ENCODE measurements around the gene TNIK. TPM values are rescaled to one million over a fixed set of nuclear protein-coding genes. Genes with fewer than 3 reads are reported as not detected.
A peak's percentile ranks its signal among the peaks of the same experiment; 100 is the strongest.

Gene TNIK
- total and polyA plus RNA-seq, 2 donors: 6.5 to 9.0 TPM

- H3K27ac ChIP-seq (ENCODE audit: low read depth in 1 of 2, low read length in 1 of 2): no peak overlapping the region
- no peaks in the 10 kb centered on the region for H3K27me3 ChIP-seq (ENCODE audit: control insufficient read depth in 2 of 2, insufficient read depth in 1 of 2, low read length in 1 of 2)
- no peaks in the 10 kb centered on the region for H3K9me3 ChIP-seq (ENCODE audit: control insufficient read depth in 2 of 2, insufficient read depth in 1 of 2, low read length in 1 of 2)
- H3K36me3 ChIP-seq (ENCODE audit: control insufficient read depth in 2 of 2, insufficient read depth in 2 of 2, low read length in 1 of 2): no peaks in the 10 kb centered on the region
- H3K4me3 ChIP-seq (ENCODE audit: low read length in 2 of 2): no peak overlapping the region
- WGBS: 96% methylated on average over 7 of the region's 7 CpGs
- H3K4me1 ChIP-seq (ENCODE audit: control insufficient read depth in 2 of 2, insufficient read depth in 2 of 2, low read length in 2 of 2): peaks cover 7 to 9% of the 10 kb centered on the region in 2 donors
- no peak for DNase-seq (ENCODE audit: low read depth in 6 of 9, low spot score in 9 of 9)
Measured at GRCh38 chr3:171257251-171258203, 202.7 kb downstream of the TNIK start.

DNA sequence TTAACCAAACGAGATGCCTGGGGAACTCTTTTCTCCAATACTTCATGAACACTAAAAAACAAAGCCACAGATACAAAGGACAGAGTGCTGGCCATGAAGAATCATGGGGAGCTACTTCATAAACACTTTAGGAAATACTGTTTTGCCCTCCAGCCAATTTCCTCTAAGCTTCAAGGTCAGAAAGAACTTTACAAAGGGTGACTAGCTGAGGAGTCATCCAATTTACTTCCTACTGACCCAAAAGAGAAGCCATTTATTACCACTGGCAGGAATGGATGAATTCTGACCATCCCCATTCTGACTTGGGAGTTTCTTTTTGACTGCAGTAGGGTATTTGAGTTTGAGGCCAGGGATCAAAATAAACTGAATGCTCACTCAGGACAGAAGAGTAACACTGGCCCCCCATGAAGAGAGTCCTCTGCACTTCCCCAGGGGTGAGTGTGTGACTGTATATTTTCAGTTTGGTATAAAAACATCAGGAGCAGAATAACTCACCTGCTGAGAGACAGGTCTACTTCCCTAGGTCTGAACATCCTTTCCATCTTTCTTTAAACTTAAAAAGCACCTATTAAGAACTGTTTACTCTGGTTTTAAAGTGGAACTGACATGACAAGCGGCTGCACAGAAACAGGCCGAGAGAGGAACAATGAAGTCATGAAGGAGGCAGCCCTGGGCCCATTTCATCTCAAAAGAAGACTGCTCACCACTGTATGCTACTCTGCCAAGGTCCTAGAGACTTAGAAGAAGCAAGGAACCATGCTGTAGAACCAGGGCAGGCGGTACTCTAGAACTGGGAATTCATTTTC is 203.6 kb downstream of the TNIK start:
- H3K4me1 ChIP-seq (ENCODE audit: control insufficient read depth in 2 of 2, insufficient read depth in 2 of 2, low read length in 2 of 2): peaks cover 7 to 9% of the 10 kb centered on the region in 2 donors
- H3K36me3 ChIP-seq (ENCODE audit: control insufficient read depth in 2 of 2, insufficient read depth in 2 of 2, low read length in 1 of 2): no peaks in the 10 kb centered on the region
- no peaks in the 10 kb centered on the region for H3K9me3 ChIP-seq (ENCODE audit: control insufficient read depth in 2 of 2, insufficient read depth in 1 of 2, low read length in 1 of 2)
- 95% methylated on average over 4 of the region's 4 CpGs for WGBS
- no peak overlapping the region for H3K4me3 ChIP-seq (ENCODE audit: low read length in 2 of 2)
- no peaks in the 10 kb centered on the region for H3K27me3 ChIP-seq (ENCODE audit: control insufficient read depth in 2 of 2, insufficient read depth in 1 of 2, low read length in 1 of 2)
- H3K27ac ChIP-seq (ENCODE audit: low read depth in 1 of 2, low read length in 1 of 2): peak overlapping the region in 1 of 2 donors; percentile 20
- DNase-seq (ENCODE audit: low read depth in 6 of 9, low spot score in 9 of 9): no peak

DNA sequence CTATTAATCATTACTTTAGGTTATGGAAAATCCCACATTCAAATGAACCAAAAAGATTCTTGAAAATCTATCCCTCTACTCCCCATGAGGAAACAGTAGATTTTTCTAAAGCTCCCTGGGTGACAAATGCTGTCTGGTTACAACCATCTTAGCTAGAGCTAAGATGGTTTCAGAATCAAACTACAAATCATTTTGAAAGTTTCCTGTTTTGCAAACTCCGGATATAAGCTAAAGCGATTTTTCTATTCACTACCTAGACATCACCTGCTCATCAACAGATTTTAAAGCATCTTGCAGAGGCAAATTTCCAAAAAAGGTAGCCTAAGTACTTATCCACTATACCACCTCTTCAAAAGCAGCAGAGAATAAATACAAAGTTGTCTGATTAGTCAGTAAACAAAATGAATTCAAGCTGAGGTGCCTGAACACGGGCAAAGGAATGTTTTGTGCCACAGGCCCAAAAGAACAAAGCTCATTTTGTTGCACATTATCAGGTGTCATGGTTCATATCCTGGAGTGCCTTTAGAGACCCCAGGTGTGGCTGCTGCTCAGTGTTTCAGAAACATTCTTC is 204.9 kb downstream of the TNIK start:
- Histone ChIP-seq H3K36me3 (ENCODE audit: control insufficient read depth in 2 of 2, insufficient read depth in 2 of 2, low read length in 1 of 2) (no peaks in the 10 kb centered on the region), H3K4me1 (ENCODE audit: control insufficient read depth in 2 of 2, insufficient read depth in 2 of 2, low read length in 2 of 2) (peaks cover 7 to 9% of the 10 kb centered on the region in 2 donors), H3K27ac (ENCODE audit: low read depth in 1 of 2, low read length in 1 of 2) (peak overlapping the region; percentile 79 to 82), H3K27me3 (ENCODE audit: control insufficient read depth in 2 of 2, insufficient read depth in 1 of 2, low read length in 1 of 2) (no peaks in the 10 kb centered on the region), H3K4me3 (ENCODE audit: low read length in 2 of 2) (no peak overlapping the region), H3K9me3 (ENCODE audit: control insufficient read depth in 2 of 2, insufficient read depth in 1 of 2, low read length in 1 of 2) (no peaks in the 10 kb centered on the region)
- DNase-seq (ENCODE audit: low read depth in 6 of 9, low spot score in 9 of 9): peak in 4 of 9 donors; percentile 23 to 67 (median 36)
- 13% methylated on average over 3 of the region's 3 CpGs for WGBS

- Histone ChIP-seq H3K4me1 (ENCODE audit: control insufficient read depth in 2 of 2, insufficient read depth in 2 of 2, low read length in 2 of 2) (peaks cover 7 to 9% of the 10 kb centered on the region in 2 donors), H3K9me3 (ENCODE audit: control insufficient read depth in 2 of 2, insufficient read depth in 1 of 2, low read length in 1 of 2) (no peaks in the 10 kb centered on the region), H3K27ac (ENCODE audit: low read depth in 1 of 2, low read length in 1 of 2) (no peak overlapping the region), H3K27me3 (ENCODE audit: control insufficient read depth in 2 of 2, insufficient read depth in 1 of 2, low read length in 1 of 2) (no peaks in the 10 kb centered on the region), H3K4me3 (ENCODE audit: low read length in 2 of 2) (no peak overlapping the region), H3K36me3 (ENCODE audit: control insufficient read depth in 2 of 2, insufficient read depth in 2 of 2, low read length in 1 of 2) (no peaks in the 10 kb centered on the region)
- DNase-seq (ENCODE audit: low read depth in 6 of 9, low spot score in 9 of 9): no peak
Measured at GRCh38 chr3:171254315-171254714, 205.9 kb downstream of the TNIK start.

- Histone ChIP-seq H3K4me3 (ENCODE audit: low read length in 2 of 2) (no peak overlapping the region), H3K36me3 (ENCODE audit: control insufficient read depth in 2 of 2, insufficient read depth in 2 of 2, low read length in 1 of 2) (no peaks in the 10 kb centered on the region), H3K4me1 (ENCODE audit: control insufficient read depth in 2 of 2, insufficient read depth in 2 of 2, low read length in 2 of 2) (peaks cover 8 to 15% of the 10 kb centered on the region in 2 donors), H3K27ac (ENCODE audit: low read depth in 1 of 2, low read length in 1 of 2) (no peak overlapping the region), H3K27me3 (ENCODE audit: control insufficient read depth in 2 of 2, insufficient read depth in 1 of 2, low read length in 1 of 2) (no peaks in the 10 kb centered on the region), H3K9me3 (ENCODE audit: control insufficient read depth in 2 of 2, insufficient read depth in 1 of 2, low read length in 1 of 2) (no peaks in the 10 kb centered on the region)
- 80% methylated on average over 4 of the region's 4 CpGs for WGBS
- peak in 1 of 9 donors; percentile 52 for DNase-seq (ENCODE audit: low read depth in 6 of 9, low spot score in 9 of 9)
Measured at GRCh38 chr3:171251835-171252234, 208.4 kb downstream of the TNIK start.

GRCh38 chr3:171250444-171250843 is 209.8 kb downstream of the TNIK start:
- H3K27ac ChIP-seq (ENCODE audit: low read depth in 1 of 2, low read length in 1 of 2): no peak overlapping the region
- no peak overlapping the region for H3K4me3 ChIP-seq (ENCODE audit: low read length in 2 of 2)
- no peaks in the 10 kb centered on the region for H3K36me3 ChIP-seq (ENCODE audit: control insufficient read depth in 2 of 2, insufficient read depth in 2 of 2, low read length in 1 of 2)
- WGBS: 88% methylated on average over 2 of the region's 2 CpGs
- no peak for DNase-seq (ENCODE audit: low read depth in 6 of 9, low spot score in 9 of 9)
- H3K27me3 ChIP-seq (ENCODE audit: control insufficient read depth in 2 of 2, insufficient read depth in 1 of 2, low read length in 1 of 2): no peaks in the 10 kb centered on the region
- H3K4me1 ChIP-seq (ENCODE audit: control insufficient read depth in 2 of 2, insufficient read depth in 2 of 2, low read length in 2 of 2): peaks cover 2 to 11% of the 10 kb centered on the region in 2 donors
- no peaks in the 10 kb centered on the region for H3K9me3 ChIP-seq (ENCODE audit: control insufficient read depth in 2 of 2, insufficient read depth in 1 of 2, low read length in 1 of 2)

DNA sequence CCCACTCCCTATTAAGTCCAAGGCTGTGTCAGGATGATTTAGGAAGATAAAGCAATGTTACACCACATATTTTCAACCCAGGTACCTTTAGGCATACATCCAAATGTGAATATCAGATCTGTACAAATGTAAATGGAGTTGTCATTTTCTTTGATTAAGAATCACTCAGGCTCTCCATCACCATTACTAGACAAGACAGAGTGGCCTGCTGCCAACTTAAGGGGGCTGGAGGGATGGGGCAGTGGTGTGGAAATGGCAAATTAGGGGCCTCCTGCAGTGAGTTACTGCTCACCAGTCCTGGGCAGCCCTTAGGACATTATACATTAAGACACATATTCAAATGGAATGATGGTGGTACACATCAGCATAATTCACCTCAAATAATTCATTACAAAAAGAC is 211.0 kb downstream of the TNIK start:
- no peak overlapping the region for H3K27ac ChIP-seq (ENCODE audit: low read depth in 1 of 2, low read length in 1 of 2)
- H3K4me1 ChIP-seq (ENCODE audit: control insufficient read depth in 2 of 2, insufficient read depth in 2 of 2, low read length in 2 of 2): peaks cover 2 to 11% of the 10 kb centered on the region in 2 donors
- no peaks in the 10 kb centered on the region for H3K9me3 ChIP-seq (ENCODE audit: control insufficient read depth in 2 of 2, insufficient read depth in 1 of 2, low read length in 1 of 2)
- DNase-seq (ENCODE audit: low read depth in 6 of 9, low spot score in 9 of 9): no peak
- H3K36me3 ChIP-seq (ENCODE audit: control insufficient read depth in 2 of 2, insufficient read depth in 2 of 2, low read length in 1 of 2): no peaks in the 10 kb centered on the region
- H3K4me3 ChIP-seq (ENCODE audit: low read length in 2 of 2): no peak overlapping the region
- no peaks in the 10 kb centered on the region for H3K27me3 ChIP-seq (ENCODE audit: control insufficient read depth in 2 of 2, insufficient read depth in 1 of 2, low read length in 1 of 2)

DNA sequence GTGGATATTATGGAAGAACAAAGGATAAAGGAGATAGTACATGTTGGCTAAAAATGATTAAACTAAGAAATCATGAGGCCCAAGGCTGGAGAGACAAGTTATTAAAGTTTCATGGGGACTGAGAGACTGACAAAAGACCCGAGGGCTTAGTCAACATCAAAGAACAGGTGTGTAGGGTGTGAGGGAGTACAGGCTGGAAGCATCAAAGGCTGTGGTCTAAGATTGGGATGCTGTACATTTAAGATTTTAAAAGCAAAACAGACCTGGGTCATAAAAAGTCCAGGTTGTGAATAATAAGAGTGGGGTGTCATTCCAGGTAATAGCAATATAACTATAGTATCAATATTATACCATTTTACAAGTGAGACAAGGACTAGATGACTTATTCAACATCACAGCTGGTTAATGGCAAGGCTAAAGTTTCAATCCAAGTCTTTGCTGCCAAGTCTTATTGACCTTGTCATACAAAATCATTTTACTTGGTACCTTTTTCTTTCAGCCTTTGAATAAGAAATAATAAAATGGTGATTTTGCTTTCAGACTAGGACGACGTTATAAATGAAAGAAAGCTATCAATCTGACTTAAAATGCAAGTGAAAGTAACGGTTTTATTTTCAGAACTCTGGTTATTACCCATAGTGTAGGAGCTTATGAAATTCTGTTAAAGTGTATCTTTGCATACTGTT is 211.6 kb downstream of the TNIK start:
- no peak overlapping the region for H3K27ac ChIP-seq (ENCODE audit: low read depth in 1 of 2, low read length in 1 of 2)
- H3K27me3 ChIP-seq (ENCODE audit: control insufficient read depth in 2 of 2, insufficient read depth in 1 of 2, low read length in 1 of 2): no peaks in the 10 kb centered on the region
- WGBS: 61% methylated on average over 4 of the region's 4 CpGs
- no peak for DNase-seq (ENCODE audit: low read depth in 6 of 9, low spot score in 9 of 9)
- peaks cover 2 to 11% of the 10 kb centered on the region in 2 donors for H3K4me1 ChIP-seq (ENCODE audit: control insufficient read depth in 2 of 2, insufficient read depth in 2 of 2, low read length in 2 of 2)
- H3K4me3 ChIP-seq (ENCODE audit: low read length in 2 of 2): no peak overlapping the region
- no peaks in the 10 kb centered on the region for H3K9me3 ChIP-seq (ENCODE audit: control insufficient read depth in 2 of 2, insufficient read depth in 1 of 2, low read length in 1 of 2)
- no peaks in the 10 kb centered on the region for H3K36me3 ChIP-seq (ENCODE audit: control insufficient read depth in 2 of 2, insufficient read depth in 2 of 2, low read length in 1 of 2)
